A549 treated with CpdA at 1 μM for 4 hours (cell line): ENCODE data around the gene PDK4. TPM values are rescaled to one million over a fixed set of nuclear protein-coding genes. Genes with fewer than 3 reads are reported as not detected.

Source experiments
- total RNA-seq: library from RNA; stranded (reverse); fragments of 200-300 nt; extraction: Qiagen RNA extraction; gene quantifications from 5 replicates; pipeline ENCODE4 v1.2.3, GENCODE V29; 2022; ENCODE audit warnings: low read depth

Gene PDK4
- 3.8 to 6.7 TPM (median 4.9 TPM) in 5 replicates for total RNA-seq

DNA sequence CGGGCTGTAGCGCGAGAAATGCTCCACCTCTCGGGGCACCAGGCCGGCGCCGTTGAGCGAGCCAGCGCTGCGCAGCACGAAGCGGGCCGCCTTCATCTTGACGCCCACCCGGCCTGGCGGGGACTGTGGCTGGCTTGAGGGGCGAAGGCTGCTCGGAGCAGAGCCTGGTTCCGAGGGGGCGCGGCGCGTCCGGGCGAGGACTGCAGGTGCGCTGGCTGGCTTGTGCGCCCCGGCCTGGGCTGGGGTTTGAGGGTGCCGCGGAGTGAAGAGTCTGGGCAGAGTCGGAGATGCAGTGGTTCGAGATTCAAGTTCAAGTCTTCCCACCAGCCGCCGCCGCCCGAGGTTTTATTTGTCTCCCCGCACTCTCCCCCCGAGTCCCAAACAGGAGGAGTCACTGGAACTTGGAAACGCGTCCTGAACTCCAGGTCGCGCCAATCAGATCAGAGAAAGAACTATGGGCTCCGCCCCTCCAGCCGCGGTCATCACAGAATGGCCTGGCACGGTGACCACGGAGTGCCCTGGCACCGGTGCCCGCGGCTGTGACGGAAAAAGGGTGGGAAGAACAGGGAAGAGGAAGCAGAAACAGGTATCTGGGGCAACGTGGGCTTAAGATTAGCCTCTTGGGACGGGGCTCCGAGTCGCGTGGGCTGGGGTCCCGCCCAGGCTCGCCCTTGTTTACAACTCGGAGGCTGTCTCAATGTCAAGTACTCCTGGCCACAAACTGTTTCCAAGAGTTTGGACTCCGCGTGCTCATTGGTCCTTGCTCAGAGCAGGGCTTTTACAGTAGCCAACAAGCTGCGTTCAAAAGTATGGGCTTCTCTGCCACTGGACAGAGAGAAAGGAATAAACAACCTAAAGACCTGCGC is at the start of gene PDK4:
PDK4 (minus strand) TSS at position 319 of the 866 bp plus-strand sequence; CDS start at position 96, 223 bp downstream.

Other genes starting within 250 kb of the PDK4 start
- gene PON3, start 200.1 kb downstream of the PDK4 start, total RNA-seq = 28.2 to 39.2 TPM (median 35.7 TPM) in 5 replicates
- gene PON2, start 161.5 kb downstream of the PDK4 start, total RNA-seq = 267 to 304 TPM (median 282 TPM) in 5 replicates
- 0.10 to 0.44 TPM (median 0.23 TPM) in 5 replicates for gene ASB4, start 110.6 kb downstream of the PDK4 start, total RNA-seq
- gene DYNC1I1, start 176.0 kb upstream of the PDK4 start, total RNA-seq = 0.06 to 0.27 TPM (median 0.18 TPM) in 4 of 5 replicates, not detected in the other